ENCODE measurements around the gene MMD2.

DNA sequence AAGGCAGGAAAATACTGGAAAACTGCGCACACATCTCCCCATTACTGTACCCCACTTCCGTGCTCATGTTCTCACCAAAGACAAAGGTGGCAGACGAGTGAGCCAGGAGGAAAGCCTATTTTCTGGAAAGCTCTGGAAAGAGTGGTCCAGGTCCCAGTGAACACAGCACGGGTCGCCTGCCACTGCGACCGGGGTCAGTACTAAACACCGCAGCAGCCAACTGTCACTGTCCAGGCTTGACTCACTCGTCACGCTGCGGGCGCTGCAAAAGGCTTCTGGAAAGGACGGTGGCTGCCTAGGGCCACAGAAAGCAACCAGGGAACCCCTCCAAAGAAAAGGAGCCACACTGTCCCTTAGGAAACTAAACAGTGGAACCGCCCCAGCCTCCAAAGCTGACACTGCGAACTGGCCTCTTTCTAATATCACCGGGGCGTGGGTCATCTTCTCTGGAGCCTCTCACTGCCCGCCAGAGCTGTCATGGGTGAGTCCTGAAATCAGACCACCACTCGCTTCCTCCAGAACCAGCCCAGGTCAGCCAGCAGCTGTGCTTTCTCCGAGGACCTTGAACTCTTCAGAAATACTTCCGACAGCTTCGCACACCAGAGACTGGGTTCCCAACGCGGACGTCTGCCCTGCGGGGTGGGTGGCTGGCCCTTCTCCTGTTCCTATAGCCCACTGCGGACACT, 79.4 kb downstream of the MMD2 start:
- TF ChIP-seq EZH2 (IDR thresholded peaks at IDR 0.05; ENCODE audit: insufficient read depth, poor library complexity, severe bottlenecking) (no peak), EZH2phosphoT487 (IDR thresholded peaks at IDR 0.05; ENCODE audit: insufficient read depth, low read depth) (no peak)

Data from GM23248 (cell line).